Ovary (tissue), 9 donors: ENCODE data around the gene UBR4. TPM values are rescaled to one million over a fixed set of nuclear protein-coding genes. Genes with fewer than 3 reads are reported as not detected.

Experiments
- DNase-seq, 5 donors: peaks; one replicate each; pipeline ENCODE4 v3.0.0-alpha.2; 2019 to 2020
- H3K27ac ChIP-seq, 2 donors: fragments of 200-600 bp; one replicate each; pipeline versions ENCODE4 v1.5.1 to v1.8.0; 2019 to 2022
- H3K27me3 ChIP-seq: fragments of 200-600 bp; one replicate; pipeline ENCODE4 v1.8.0; 2022
- H3K36me3 ChIP-seq: fragments of 200-600 bp; sonication (generic); one replicate; pipeline ENCODE4 v1.5.1; 2019
- H3K4me1 ChIP-seq: one replicate; pipeline ENCODE4 v1.8.1; 2013; ENCODE audit warnings: mild to moderate bottlenecking, moderate library complexity; ENCODE audit not compliant: insufficient read depth
- H3K4me3 ChIP-seq: fragments of 200-600 bp; sonication (generic); one replicate; pipeline ENCODE4 v1.5.1; 2017
- H3K9me3 ChIP-seq, 2 donors: fragments of 200-600 bp in 1 of 2; sonication (generic) in 1 of 2; one replicate each; pipeline versions ENCODE4 v1.5.1 to v1.8.1; 2013 to 2019; ENCODE audit warnings: mild to moderate bottlenecking in 1 of 2, moderate library complexity in 1 of 2
- CTCF ChIP-seq, 3 donors: fragments of 450-650 bp in 2 of 3; fragments of 200-600 bp in 1 of 3; IDR thresholded peaks; one replicate each; pipeline versions ENCODE4 v1.5.1 to v1.8.0; 2016 to 2022; ENCODE audit warnings: antibody characterized with exemption in 3 of 3, mild to moderate bottlenecking in 1 of 3
- EP300 ChIP-seq: sonication (generic); formaldehyde crosslinking; IDR thresholded peaks from one replicate; pipeline ENCODE4 v1.6.1; 2017; ENCODE audit warnings: antibody characterized with exemption
- POLR2A ChIP-seq: fragments of 450-650 bp; IDR thresholded peaks from one replicate; pipeline ENCODE4 v1.6.1; 2017; ENCODE audit warnings: antibody characterized with exemption, mild to moderate bottlenecking, moderate library complexity
- WGBS, 3 donors: extraction: QIAGEN DNeasy Blood & Tissue Kit in 1 of 3; methylation state at CpG; one replicate each; pipeline versions ENCODE4 v1.1.5 to v1.1.7; 2013 to 2017; 5-methylcytosine and 5-hydroxymethylcytosine counted together
- intact Hi-C, 4 donors: fragments of 100-400 bp; cut with DNase I; formaldehyde crosslinking; loops; one replicate each; pipeline versions ENCODE4 v1.11.0 to v1.15.1; 2022 to 2023
- polyA plus RNA-seq, 2 donors: library from polyadenylated mRNA; stranded (reverse); fragments of 200-250 nt in 1 of 2; fragments of 350-450 nt in 1 of 2; fragmentation: Illumina TruSeq in 1 of 2; extraction: RNeasy Lipid Tissue Mini Kit (QIAGEN cat#74804) in 1 of 2; gene quantifications; one replicate each; pipeline ENCODE4 v1.2.3, GENCODE V29; 2013 to 2014
- total RNA-seq, 7 donors: library from RNA; depleted of rRNA in 2 of 7; stranded (reverse); fragments of >200 nt in 2 of 7; fragmentation: NEBNext Ultra II Directional in 3 of 7; extraction: Animal tissue kit (Norgen Biotek cat#: 25700) in 3 of 7; gene quantifications; one replicate each; pipeline versions ENCODE4 v1.1.0 to v1.2.4, GENCODE V29; 2016 to 2023
- donor health status: DM: no; HTN: no; CAD: no; lungs with moderate emphysema.
- donor health status: DM: no; HTN: no; CAD: no.
- donor health status: Bipolar disorder and iron deficiency.
- donor health status: DM: yes; HTN: yes; CAD: no.
- donor health status: DM: no; HTN: no; CAD: no.
- donor health status: DM: yes; HTN: yes; CAD: no.

UBR4 gene
- total and polyA plus RNA-seq, 9 donors, result 78.7 to 139 (median 118) TPM

GRCh38 chr1:19139711-19140110 lies 70.4 kb downstream of the UBR4 start:
- Histone ChIP-seq H3K27ac (no peak overlapping the region), H3K9me3 (no peaks in the 10 kb centered on the region), H3K27me3 (no peaks in the 10 kb centered on the region), H3K4me1 (no peaks in the 10 kb centered on the region), H3K36me3 (no peaks in the 10 kb centered on the region), H3K4me3 (no peak overlapping the region)
- DNase-seq, result no peak
- TF ChIP-seq CTCF (IDR thresholded peaks at IDR 0.05) (no peak), POLR2A (no peak)
- 63 to 70% (median 69%) methylated on average over 3 of the region's 3 CpGs for WGBS, 3 donors
- intact Hi-C loops, result no loop called here

- Histone ChIP-seq H3K27ac (no peak overlapping the region), H3K4me1 (no peaks in the 10 kb centered on the region), H3K4me3 (no peak overlapping the region), H3K9me3 (no peaks in the 10 kb centered on the region), H3K36me3 (no peaks in the 10 kb centered on the region), H3K27me3 (no peaks in the 10 kb centered on the region)
- no peak for DNase-seq
- TF ChIP-seq CTCF (IDR thresholded peaks at IDR 0.05), result no peak
- TF ChIP-seq EP300, result no peak
- no peak for TF ChIP-seq POLR2A
- WGBS, 3 donors, result 72 to 75% (median 74%) methylated on average over 13 of the region's 13 CpGs
- intact Hi-C loops, result no loop called here
Measured at GRCh38 chr1:19138958-19139581, 71.0 kb downstream of the UBR4 start.

GRCh38 chr1:19138331-19138730 lies 71.7 kb downstream of the UBR4 start:
- no peaks in the 10 kb centered on the region for H3K4me1 ChIP-seq
- H3K27me3 ChIP-seq, result no peaks in the 10 kb centered on the region
- TF ChIP-seq CTCF (IDR thresholded peaks at IDR 0.05) (no peak), EP300 (no peak), POLR2A (no peak)
- 96 to 98% (median 97%) methylated on average over 1 of the region's 1 CpG for WGBS, 3 donors
- H3K4me3 ChIP-seq, result no peak overlapping the region
- H3K27ac ChIP-seq, result no peak overlapping the region
- H3K9me3 ChIP-seq, result peaks cover 0 to 4% of the 10 kb centered on the region in 2 donors
- intact Hi-C loops, result no loop called here
- no peaks in the 10 kb centered on the region for H3K36me3 ChIP-seq
- DNase-seq, result no peak

- TF ChIP-seq CTCF (IDR thresholded peaks at IDR 0.05), result no peak
- no peak for TF ChIP-seq EP300
- no peak for TF ChIP-seq POLR2A
- intact Hi-C loops, result no loop called here
- Histone ChIP-seq H3K36me3 (no peaks in the 10 kb centered on the region), H3K27me3 (no peaks in the 10 kb centered on the region), H3K4me1 (no peaks in the 10 kb centered on the region), H3K4me3 (no peak overlapping the region), H3K9me3 (peaks cover 0 to 4% of the 10 kb centered on the region in 2 donors), H3K27ac (no peak overlapping the region)
- DNase-seq, result no peak
- WGBS, 3 donors, result 84 to 91% (median 91%) methylated on average over 4 of the region's 4 CpGs
Measured at GRCh38 chr1:19137158-19137557, 72.9 kb downstream of the UBR4 start.
